DOHH2 (cell line): ENCODE results near the gene LBH.

Experiments used
- CTCF ChIP-seq: fragments of 200-600 bp; sonication (generic); IDR thresholded peaks from one replicate; pipeline ENCODE4 v1.5.1; 2014; ENCODE audit warnings: antibody characterized with exemption, mild to moderate bottlenecking, low read depth, low read length; ENCODE audit not compliant: poor library complexity, severe bottlenecking
- EZH2phosphoT487 ChIP-seq: fragments of 200-600 bp; sonication (generic); IDR thresholded peaks from 2 replicates; pipeline ENCODE4 v1.6.1; 2017; ENCODE audit warnings: borderline replicate concordance, mild to moderate bottlenecking, antibody characterized with exemption, low read length, moderate library complexity, mixed read lengths

- TF ChIP-seq CTCF (no peak), EZH2phosphoT487 (no peak)
Measured at GRCh38 chr2:30248791-30249190, 17.5 kb downstream of the LBH start.
